AG09309 (cell line): Measurements from ENCODE around the gene TBX18.

ENCODE experiments used
- DNase-seq: peaks from one replicate; pipeline ENCODE4 v3.0.0-alpha.2; 2010; ENCODE audit warnings: low read depth
- H3K4me3 ChIP-seq: 2 replicates; pipeline ENCODE4 v1.5.1; 2011; ENCODE audit warnings: mild to moderate bottlenecking, low read depth, low read length, moderate library complexity; ENCODE audit not compliant: control insufficient read depth
- TF ChIP-seq, protein P1 (sequence below): IDR thresholded peaks from 2 replicates; pipeline ENCODE4 v1.5.1; 2011; ENCODE audit warnings: mild to moderate bottlenecking, low read depth, low read length, inconsistent platforms; ENCODE audit not compliant: insufficient read depth, control insufficient read depth; ENCODE audit errors: missing control alignments

TBX18 gene

GRCh38 chr6:84770521-84770920 is 6.1 kb upstream of the TBX18 start:
- TF ChIP-seq, protein P1, sequence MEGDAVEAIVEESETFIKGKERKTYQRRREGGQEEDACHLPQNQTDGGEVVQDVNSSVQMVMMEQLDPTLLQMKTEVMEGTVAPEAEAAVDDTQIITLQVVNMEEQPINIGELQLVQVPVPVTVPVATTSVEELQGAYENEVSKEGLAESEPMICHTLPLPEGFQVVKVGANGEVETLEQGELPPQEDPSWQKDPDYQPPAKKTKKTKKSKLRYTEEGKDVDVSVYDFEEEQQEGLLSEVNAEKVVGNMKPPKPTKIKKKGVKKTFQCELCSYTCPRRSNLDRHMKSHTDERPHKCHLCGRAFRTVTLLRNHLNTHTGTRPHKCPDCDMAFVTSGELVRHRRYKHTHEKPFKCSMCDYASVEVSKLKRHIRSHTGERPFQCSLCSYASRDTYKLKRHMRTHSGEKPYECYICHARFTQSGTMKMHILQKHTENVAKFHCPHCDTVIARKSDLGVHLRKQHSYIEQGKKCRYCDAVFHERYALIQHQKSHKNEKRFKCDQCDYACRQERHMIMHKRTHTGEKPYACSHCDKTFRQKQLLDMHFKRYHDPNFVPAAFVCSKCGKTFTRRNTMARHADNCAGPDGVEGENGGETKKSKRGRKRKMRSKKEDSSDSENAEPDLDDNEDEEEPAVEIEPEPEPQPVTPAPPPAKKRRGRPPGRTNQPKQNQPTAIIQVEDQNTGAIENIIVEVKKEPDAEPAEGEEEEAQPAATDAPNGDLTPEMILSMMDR = no peak
- no peak for DNase-seq
- H3K4me3 ChIP-seq = no peak overlapping the region

DNA sequence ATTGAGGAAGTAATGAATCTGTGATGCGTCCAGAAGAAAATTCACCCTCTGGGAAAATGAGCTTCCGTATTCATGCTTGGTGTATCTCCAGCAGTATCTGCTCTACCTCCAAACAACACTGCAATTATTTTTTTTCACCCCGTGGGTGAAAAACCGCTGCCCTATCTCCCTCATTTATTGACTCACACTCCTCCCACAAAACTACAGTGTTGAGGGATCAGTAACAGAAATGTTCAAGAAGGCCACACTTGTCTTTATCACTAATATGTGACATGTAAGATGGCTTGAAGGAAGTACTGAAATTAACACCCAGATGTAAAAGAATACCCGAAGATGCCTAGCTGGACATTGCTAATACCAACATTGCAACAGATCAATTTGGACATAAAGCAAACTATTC is 4.9 kb upstream of the TBX18 start:
- TF ChIP-seq, protein P1 = no peak
- DNase-seq = no peak
- H3K4me3 ChIP-seq = peak overlapping the region; percentile 41

DNA sequence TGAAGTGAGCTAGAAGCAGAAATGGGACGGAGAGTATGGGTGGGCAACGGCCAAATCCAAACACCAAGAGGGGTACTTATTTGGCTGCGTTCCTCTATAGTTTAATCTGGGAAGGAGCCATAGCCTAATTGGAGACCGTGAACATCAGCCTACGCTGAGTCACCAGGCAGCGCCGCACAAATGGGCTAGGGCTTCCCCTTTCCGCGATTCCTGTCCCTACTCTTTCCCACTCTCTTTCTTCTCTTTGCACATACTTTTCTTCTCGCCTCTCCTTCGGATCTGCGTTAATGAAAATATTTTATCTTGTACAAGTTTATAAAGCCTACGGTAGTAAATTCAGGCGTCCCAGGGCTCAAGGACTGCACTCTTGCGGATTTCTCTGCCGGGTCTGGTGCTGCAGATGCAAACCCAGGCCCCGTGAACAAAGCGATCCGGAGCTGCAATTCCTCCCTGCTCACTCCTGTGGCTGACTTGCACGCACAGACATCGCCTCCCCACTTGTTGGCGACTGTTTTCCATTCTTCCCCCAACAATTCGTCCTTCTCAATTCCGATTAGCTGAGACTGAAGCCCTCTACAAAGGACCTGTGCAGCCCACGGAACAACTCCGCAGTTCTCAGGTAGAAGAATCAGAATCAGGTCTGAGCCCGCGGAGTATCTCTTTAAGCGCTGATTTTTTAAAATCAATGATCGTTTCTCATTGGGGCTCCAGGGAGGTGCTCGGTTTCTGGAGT is 4.2 kb upstream of the TBX18 start:
- no peak for DNase-seq
- H3K4me3 ChIP-seq = peak overlapping the region; percentile 41
- TF ChIP-seq, protein P1 = no peak

DNA sequence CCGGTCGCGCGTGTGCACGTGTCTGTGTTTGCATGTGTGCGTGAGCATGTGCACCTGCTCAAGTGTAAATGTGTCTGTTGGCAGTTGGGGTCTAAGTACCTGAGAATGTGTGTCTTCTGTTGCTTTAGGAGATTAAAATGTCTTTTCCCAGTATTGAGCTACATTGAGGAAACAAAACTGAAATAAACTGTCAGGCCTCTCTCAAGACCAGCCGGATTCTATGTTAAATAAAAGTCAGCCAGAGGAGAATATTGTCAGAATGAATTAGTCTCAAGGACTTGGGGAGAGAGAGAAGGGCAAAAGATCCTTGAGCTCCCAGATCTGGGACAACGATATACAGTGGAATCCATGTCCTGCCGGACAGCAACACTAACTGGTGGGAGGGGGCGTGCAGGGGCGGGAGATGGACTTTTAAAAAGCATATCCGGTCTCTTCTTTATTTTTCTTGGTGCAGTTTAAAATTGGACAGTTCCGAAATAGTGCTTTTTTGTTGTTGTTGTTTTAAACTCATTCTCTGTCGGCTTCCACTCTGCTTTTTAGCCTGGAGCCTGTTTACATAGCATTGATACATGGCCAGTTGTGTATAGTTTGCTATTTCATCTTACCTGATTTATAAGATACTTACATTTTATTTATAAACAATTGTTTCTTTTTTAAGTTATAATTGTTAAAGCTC is 3.3 kb upstream of the TBX18 start:
- TF ChIP-seq, protein P1 = no peak
- no peak for DNase-seq
- no peak overlapping the region for H3K4me3 ChIP-seq

- DNase-seq = no peak
- TF ChIP-seq, protein P1 = no peak
- no peak overlapping the region for H3K4me3 ChIP-seq
Measured at GRCh38 chr6:84766799-84767525, 2.6 kb upstream of the TBX18 start.

DNA sequence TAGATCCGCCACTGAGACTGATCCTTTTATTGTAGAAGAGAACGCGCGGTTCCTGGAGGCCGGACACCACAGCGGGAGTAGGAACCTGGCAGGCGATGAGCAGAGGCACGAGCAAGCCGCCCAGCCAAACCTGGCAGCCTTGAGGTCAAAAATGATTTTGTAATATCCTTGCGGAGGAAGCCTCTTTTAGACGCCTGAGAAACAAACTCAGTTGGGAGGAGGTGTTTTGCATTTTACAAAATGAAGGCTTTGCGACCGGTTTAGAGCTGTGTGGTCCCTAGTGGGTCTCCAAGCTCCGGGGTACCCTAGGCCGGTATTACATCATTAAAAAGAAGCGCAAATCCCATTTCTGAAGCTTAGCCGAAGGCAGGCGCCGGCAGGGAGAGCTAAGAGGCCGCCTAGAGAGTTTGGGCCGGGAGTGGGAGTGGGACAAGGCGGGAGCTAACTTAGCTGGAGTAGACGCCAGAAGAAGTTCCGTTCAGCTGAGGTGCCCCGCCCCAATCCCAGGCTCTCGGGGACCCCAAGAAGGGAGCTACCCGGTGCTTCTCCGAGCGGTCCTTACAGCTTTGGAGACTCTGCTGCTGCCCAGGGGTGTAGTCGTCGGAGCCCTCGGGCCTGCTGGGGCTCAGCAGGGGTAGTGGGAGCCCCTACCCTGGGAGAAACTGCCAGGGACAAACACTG is 1.9 kb upstream of the TBX18 start:
- TF ChIP-seq, protein P1 = no peak
- DNase-seq = no peak
- H3K4me3 ChIP-seq = no peak overlapping the region
